GM12873 (cell line): ENCODE measurements around the gene FADS6.

ENCODE experiments used
- TF ChIP-seq, protein P1 (sequence below): IDR thresholded peaks from 2 replicates; pipeline ENCODE4 v1.5.1; 2012; ENCODE audit warnings: low read depth, mild to moderate bottlenecking, moderate library complexity, low read length, control low read depth; ENCODE audit not compliant: insufficient read depth; ENCODE audit errors: missing control alignments

FADS6 gene

DNA sequence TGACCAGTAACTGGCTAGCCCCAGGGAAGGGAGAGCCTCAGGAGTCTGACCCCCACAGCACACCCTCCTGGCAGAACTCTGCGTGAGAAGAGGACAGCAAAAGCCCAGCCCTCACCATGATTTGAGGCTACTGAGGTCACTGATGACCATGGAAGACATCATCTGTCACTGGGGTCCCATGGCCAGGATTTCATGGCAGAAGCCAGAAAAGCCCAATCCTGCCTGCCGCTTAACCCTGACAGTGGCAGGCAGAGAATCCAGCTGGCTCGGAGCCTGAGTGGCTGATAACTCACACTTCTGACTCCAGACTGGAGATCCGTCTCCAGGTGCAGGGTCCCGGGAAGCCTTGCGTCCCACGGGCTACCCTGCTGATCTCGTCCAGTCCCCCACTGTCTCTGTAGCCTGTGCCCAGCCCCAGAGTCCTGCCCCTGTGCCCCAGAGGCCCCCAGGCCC lies 51.3 kb downstream of the FADS6 start:
- TF ChIP-seq, protein P1, sequence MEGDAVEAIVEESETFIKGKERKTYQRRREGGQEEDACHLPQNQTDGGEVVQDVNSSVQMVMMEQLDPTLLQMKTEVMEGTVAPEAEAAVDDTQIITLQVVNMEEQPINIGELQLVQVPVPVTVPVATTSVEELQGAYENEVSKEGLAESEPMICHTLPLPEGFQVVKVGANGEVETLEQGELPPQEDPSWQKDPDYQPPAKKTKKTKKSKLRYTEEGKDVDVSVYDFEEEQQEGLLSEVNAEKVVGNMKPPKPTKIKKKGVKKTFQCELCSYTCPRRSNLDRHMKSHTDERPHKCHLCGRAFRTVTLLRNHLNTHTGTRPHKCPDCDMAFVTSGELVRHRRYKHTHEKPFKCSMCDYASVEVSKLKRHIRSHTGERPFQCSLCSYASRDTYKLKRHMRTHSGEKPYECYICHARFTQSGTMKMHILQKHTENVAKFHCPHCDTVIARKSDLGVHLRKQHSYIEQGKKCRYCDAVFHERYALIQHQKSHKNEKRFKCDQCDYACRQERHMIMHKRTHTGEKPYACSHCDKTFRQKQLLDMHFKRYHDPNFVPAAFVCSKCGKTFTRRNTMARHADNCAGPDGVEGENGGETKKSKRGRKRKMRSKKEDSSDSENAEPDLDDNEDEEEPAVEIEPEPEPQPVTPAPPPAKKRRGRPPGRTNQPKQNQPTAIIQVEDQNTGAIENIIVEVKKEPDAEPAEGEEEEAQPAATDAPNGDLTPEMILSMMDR: no peak

GRCh38 chr17:74840989-74841666 lies 52.3 kb downstream of the FADS6 start:
- TF ChIP-seq, protein P1: no peak

GRCh38 chr17:74839990-74840852 lies 53.2 kb downstream of the FADS6 start:
- TF ChIP-seq, protein P1: no peak

DNA sequence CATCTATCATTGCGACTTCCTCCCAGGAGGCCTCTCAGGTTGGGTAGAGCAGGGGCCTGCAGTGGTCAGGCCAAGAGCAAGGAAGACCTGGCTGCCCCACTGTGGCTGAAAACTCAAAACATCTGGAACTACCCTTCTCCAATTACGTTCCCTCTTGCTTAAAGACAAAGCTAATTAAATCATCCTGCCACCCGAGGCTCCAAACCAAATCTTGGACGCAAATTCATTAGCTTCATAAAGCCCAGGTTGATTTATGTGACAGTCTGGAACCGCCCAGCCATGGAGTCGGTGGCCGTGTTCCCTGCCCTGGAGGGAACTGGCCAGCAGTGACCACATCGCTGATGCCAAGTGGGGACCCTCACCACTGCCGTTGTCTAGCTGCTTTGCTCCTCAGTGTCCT lies 55.2 kb downstream of the FADS6 start:
- TF ChIP-seq, protein P1: no peak

DNA sequence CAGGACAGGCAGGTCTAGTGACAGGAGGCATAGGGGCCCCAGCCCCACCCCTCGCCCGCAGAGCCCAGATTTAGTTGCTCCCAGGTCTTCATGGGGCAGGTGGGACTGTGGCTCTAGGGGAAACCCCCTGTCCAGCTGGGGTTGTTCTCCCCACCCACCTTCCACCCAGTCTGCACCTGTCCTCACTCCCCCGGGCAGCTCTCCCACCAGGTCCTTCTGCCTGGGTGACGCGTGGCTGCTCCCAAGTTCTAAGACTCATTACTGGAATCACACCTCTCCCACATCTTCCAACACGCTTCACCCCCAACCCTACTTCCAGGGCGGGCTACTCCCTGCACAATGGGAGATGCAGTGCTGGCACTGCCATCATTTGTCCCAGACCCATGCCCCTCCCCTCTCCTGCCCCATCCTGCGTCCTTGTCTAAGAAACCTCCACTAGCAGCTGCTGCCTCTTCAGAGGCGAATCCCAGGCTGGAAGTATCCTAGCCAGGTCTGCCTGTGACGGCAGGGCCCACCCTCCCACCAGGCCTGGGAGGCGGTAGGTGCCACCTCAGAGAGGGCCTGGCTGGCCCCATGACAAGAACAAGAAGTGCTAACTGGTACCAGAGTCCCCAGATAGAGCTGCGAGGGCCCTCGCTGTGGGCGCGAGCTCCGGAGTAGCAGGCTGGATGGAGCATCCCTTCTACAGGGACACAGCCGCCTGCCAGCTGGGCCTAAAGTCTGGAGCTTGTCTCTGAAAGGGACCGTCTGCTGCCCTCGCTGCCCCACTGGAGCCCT lies 56.6 kb downstream of the FADS6 start:
- TF ChIP-seq, protein P1: no peak

- TF ChIP-seq, protein P1: no peak
Measured at GRCh38 chr17:74836191-74836590, 57.2 kb downstream of the FADS6 start.
